ENCODE measurements around the gene CDH22.

Gene CDH22

DNA sequence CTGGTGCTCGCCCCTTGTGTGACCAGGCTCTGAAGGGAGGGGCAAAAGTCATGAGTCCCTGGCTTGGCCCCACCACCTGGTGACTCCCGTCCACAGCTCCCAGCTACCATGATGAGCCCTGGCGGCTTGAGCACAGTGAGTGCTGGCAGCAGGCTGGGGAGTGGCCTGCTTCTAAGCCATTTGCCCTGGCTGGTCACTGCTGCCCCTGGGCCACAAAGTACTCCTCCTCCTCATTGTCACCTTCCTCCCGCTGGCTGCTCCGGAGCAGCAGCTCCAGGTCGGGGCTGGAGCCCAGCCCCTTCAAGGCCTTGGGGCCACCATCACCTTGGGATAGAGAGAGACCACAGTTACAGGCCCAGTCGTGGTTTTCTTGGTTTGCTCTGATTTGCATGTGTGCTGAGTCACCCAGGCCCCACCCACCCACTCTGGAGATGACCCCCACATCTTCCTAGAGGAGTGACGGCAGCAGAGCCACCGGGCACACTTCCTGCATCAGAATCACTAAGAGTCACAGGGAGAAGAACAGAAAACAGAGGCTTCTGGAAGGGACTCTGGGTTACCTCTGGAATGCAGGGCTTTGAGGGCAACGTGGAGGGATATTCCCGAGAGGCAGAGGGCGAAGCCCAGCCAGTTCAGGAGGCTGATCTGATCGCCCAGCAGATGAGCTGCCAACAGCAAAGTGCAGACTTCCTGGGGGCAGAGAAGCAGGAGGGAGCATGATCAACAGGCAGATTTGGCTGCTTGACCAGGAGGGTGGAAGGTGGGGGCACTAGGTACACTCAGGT lies 42.1 kb upstream of the CDH22 start:
- Mint-ChIP-seq H3K9me3 (no peaks in the 10 kb centered on the region), H3K4me3 (no peak overlapping the region), H3K4me1 (peaks cover 28% of the 10 kb centered on the region), H3K27ac (ENCODE audit: low read depth) (peak overlapping the region; percentile 80), H3K36me3 (ENCODE audit: insufficient read depth) (peaks cover 13% of the 10 kb centered on the region), H3K27me3 (no peaks in the 10 kb centered on the region)
- ATAC-seq (replicated peaks; ENCODE audit: extremely low read depth, poor library complexity, severe bottlenecking) = no peak
- no peak for DNase-seq (ENCODE audit: low spot score in 2 of 2)

DNA sequence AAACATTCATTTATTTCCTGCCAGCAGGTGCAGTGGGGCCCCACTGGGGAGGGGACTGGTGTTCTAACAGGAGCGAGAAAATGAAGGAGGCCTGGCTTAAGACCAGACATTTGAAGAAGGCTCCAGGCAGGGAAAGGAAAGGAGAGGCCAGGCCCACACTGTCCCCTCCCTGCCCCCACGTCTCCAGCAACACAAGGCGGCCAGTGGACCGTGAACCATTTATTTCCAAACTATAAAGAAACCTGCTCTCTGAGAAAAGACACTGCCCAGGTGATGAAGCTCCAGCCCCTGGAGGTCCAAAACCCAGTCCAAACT lies 41.4 kb upstream of the CDH22 start:
- Mint-ChIP-seq H3K27ac (ENCODE audit: low read depth) (no peak overlapping the region), H3K4me3 (no peak overlapping the region), H3K27me3 (no peaks in the 10 kb centered on the region), H3K9me3 (no peaks in the 10 kb centered on the region), H3K36me3 (ENCODE audit: insufficient read depth) (peaks cover 13% of the 10 kb centered on the region), H3K4me1 (peaks cover 24% of the 10 kb centered on the region)
- ATAC-seq (replicated peaks; ENCODE audit: extremely low read depth, poor library complexity, severe bottlenecking) (no peak), DNase-seq (ENCODE audit: low spot score in 2 of 2) (no peak)

GRCh38 chr20:46349035-46349741 lies 40.9 kb upstream of the CDH22 start:
- Mint-ChIP-seq H3K4me1 (peaks cover 20% of the 10 kb centered on the region), H3K4me3 (no peak overlapping the region), H3K27me3 (no peaks in the 10 kb centered on the region), H3K36me3 (ENCODE audit: insufficient read depth) (peaks cover 10% of the 10 kb centered on the region), H3K9me3 (no peaks in the 10 kb centered on the region), H3K27ac (ENCODE audit: low read depth) (no peak overlapping the region)
- ATAC-seq (replicated peaks; ENCODE audit: extremely low read depth, poor library complexity, severe bottlenecking) (no peak), DNase-seq (ENCODE audit: low spot score in 2 of 2) (no peak)

- ATAC-seq (replicated peaks; ENCODE audit: extremely low read depth, poor library complexity, severe bottlenecking) = no peak
- H3K27me3 Mint-ChIP-seq = no peaks in the 10 kb centered on the region
- no peak for DNase-seq (ENCODE audit: low spot score in 2 of 2)
- H3K4me3 Mint-ChIP-seq = no peak overlapping the region
- no peak overlapping the region for H3K27ac Mint-ChIP-seq (ENCODE audit: low read depth)
- no peaks in the 10 kb centered on the region for H3K9me3 Mint-ChIP-seq
- peaks cover 19% of the 10 kb centered on the region for H3K4me1 Mint-ChIP-seq
- H3K36me3 Mint-ChIP-seq (ENCODE audit: insufficient read depth) = peaks cover 6% of the 10 kb centered on the region
Measured at GRCh38 chr20:46347841-46348803, 39.8 kb upstream of the CDH22 start.

DNA sequence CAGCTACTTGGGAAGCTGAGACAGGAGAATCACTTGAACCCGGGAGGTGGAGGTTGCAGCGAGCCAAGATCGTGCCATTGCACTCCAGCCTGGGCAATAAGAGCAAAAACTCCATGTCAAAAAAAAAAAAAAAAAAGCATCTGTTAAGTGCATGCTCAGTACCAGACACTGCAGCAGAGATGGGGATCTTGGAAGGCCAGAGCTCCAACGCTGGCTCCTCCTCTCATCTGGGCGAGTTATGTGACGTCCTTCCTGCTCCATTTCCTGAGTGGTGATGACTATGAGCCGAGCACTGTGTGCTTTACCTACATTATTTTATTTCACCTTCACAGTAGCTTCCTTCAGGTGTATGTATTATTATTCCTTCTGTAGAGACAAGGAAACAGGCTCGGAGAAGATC lies 38.5 kb upstream of the CDH22 start:
- DNase-seq (ENCODE audit: low spot score in 2 of 2) (no peak), ATAC-seq (replicated peaks; ENCODE audit: extremely low read depth, poor library complexity, severe bottlenecking) (no peak)
- Mint-ChIP-seq H3K9me3 (no peaks in the 10 kb centered on the region), H3K27me3 (no peaks in the 10 kb centered on the region), H3K36me3 (ENCODE audit: insufficient read depth) (peaks cover 9% of the 10 kb centered on the region), H3K27ac (ENCODE audit: low read depth) (no peak overlapping the region), H3K4me1 (peaks cover 24% of the 10 kb centered on the region), H3K4me3 (no peak overlapping the region)

DNA sequence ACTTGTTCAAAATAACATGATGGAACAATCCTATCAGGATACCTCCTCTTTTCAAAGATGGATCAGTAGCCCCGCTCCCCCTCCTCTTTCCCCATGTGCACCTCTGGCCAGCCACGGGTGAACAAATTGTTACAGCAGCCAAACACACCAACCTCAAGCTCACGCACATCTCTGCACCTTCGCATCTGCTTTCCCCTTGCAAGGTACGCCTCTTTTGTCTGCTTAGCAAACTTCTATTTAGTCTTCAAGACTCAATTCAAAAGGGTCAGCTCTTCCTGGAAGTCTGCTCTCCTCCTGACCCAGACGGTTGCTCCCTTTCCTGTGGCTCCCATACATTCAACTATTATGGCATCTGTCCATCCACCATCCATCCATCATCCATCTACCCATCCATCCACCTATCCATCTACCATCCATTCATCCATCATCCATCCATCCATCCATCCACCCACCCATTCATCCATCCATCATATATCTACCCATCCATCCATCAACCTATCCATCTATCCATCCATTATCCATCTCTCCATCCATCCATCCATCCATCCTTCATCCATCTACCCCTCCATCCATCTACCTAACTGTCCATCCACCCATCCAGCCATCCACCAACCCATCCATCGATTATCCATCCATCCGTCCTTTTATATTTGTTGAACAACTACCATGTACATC lies 36.3 kb upstream of the CDH22 start:
- peaks cover 12% of the 10 kb centered on the region for H3K4me1 Mint-ChIP-seq
- peaks cover 4% of the 10 kb centered on the region for H3K27me3 Mint-ChIP-seq
- no peak for ATAC-seq (replicated peaks; ENCODE audit: extremely low read depth, poor library complexity, severe bottlenecking)
- DNase-seq (ENCODE audit: low spot score in 2 of 2) = no peak
- peaks cover 6% of the 10 kb centered on the region for H3K36me3 Mint-ChIP-seq (ENCODE audit: insufficient read depth)
- no peaks in the 10 kb centered on the region for H3K9me3 Mint-ChIP-seq
- peak overlapping the region; percentile 20 for H3K27ac Mint-ChIP-seq (ENCODE audit: low read depth)
- H3K4me3 Mint-ChIP-seq = no peak overlapping the region

DNA sequence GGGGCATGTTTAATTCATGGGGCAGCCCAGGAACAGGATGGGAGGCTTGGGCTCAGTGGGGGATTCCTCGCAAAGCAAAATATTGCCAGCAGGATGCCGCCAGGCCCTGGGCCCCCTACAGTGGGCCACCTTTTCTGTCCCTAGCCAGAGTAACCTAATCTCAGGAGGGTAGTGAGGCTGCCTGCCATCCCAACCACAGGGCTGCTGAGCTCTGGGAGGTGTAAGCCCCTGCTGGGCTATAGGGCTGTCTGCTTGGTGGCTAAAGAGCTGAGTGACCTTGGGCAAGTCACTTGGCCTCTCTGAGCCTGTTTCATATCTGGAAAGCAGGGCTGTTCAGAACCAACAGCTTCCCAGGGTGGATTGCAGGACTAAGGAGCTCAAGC lies 35.7 kb upstream of the CDH22 start:
- DNase-seq (ENCODE audit: low spot score in 2 of 2) (no peak), ATAC-seq (replicated peaks; ENCODE audit: extremely low read depth, poor library complexity, severe bottlenecking) (no peak)
- H3K27ac Mint-ChIP-seq (ENCODE audit: low read depth) = no peak overlapping the region
- peaks cover 12% of the 10 kb centered on the region for H3K4me1 Mint-ChIP-seq
- H3K9me3 Mint-ChIP-seq = no peaks in the 10 kb centered on the region
- H3K4me3 Mint-ChIP-seq = peak overlapping the region; percentile 61
- H3K36me3 Mint-ChIP-seq (ENCODE audit: insufficient read depth) = peaks cover 6% of the 10 kb centered on the region
- H3K27me3 Mint-ChIP-seq = peaks cover 10% of the 10 kb centered on the region

DNA sequence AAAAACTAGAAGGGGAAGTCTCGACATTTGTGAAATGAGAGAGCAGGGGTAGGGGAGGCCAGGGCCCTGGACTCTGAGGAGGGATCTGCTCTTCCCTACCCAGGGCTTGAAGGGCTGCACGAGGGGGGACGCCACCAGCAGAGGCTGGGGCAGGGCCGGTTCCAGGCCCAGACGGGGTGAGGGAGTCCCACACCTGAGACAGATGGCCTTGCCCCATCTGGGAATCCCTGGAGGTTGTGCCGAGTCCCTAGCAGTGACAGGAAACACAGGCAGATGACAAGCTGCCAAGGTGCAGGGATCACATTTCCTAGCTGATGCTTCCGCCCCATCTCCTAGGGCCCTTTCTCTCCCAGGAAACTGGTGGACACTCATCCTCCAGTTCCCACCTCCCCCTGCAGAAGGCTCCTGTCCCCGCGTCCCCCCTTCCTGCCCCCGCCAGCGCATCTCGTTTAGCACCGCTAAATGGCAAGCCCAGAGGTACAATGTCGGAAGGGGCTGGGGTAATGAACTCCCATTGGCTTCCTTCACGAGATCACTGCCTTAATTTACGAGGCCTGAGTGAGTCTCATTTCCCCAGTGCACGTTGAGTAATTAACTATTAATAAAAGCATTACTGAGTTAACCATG lies 35.2 kb upstream of the CDH22 start:
- peak overlapping the region; percentile 61 for H3K4me3 Mint-ChIP-seq
- peaks cover 12% of the 10 kb centered on the region for H3K4me1 Mint-ChIP-seq
- H3K27me3 Mint-ChIP-seq = peaks cover 15% of the 10 kb centered on the region
- H3K27ac Mint-ChIP-seq (ENCODE audit: low read depth) = no peak overlapping the region
- H3K9me3 Mint-ChIP-seq = no peaks in the 10 kb centered on the region
- ATAC-seq (replicated peaks; ENCODE audit: extremely low read depth, poor library complexity, severe bottlenecking) (no peak), DNase-seq (ENCODE audit: low spot score in 2 of 2) (no peak)
- peaks cover 5% of the 10 kb centered on the region for H3K36me3 Mint-ChIP-seq (ENCODE audit: insufficient read depth)

DNA sequence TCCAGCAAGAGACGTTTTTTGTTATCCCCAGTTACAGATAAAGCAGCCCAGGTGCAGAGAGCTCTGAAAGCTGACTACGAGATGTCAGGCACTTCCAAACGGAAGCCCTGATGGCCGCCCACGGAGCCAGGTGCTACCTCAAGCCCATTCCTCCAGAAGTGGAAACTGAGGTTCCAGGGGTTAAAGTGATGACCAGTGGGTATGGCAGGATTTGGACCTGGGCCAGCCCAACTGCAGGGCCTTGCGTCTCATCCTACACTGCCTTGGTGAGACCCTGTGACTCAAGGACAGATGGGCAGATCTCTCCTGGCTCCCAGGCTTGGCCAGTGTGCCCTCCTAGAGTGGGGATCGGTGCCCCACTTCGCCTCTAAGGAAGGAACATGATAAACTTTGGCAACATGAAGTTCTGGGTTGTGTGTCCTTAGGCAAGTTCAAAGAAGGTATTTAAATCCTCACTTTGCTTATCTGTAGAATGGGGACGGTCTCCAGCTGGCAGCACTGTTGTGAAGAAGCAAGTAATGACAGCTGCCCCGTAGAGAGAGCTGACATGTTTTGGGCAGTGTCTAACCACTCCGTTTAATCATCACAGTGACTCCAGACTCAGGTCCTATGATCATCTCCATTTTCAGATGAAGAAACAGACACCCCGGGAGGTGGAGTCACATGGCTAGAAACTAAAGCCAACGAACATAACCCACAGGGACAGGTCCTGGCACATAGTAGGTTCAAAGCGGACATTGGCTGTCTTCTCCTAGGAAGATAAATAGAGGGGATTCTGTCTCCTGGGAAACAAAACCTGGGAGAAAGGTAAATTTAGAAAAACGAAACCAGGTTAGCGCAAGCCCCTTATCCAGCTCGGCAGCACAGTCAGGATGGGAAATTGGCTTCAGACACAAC lies 34.4 kb upstream of the CDH22 start:
- Mint-ChIP-seq H3K27me3 (peaks cover 21% of the 10 kb centered on the region), H3K9me3 (no peaks in the 10 kb centered on the region), H3K27ac (ENCODE audit: low read depth) (no peak overlapping the region), H3K4me1 (peaks cover 12% of the 10 kb centered on the region), H3K4me3 (peak overlapping the region; percentile 61), H3K36me3 (ENCODE audit: insufficient read depth) (peaks cover 6% of the 10 kb centered on the region)
- DNase-seq (ENCODE audit: low spot score in 2 of 2) (no peak), ATAC-seq (replicated peaks; ENCODE audit: extremely low read depth, poor library complexity, severe bottlenecking) (no peak)

GRCh38 chr20:46342010-46342378 lies 33.7 kb upstream of the CDH22 start:
- Mint-ChIP-seq H3K27me3 (peaks cover 28% of the 10 kb centered on the region), H3K36me3 (ENCODE audit: insufficient read depth) (peaks cover 6% of the 10 kb centered on the region), H3K27ac (ENCODE audit: low read depth) (no peak overlapping the region), H3K4me1 (peaks cover 12% of the 10 kb centered on the region), H3K4me3 (no peak overlapping the region), H3K9me3 (no peaks in the 10 kb centered on the region)
- no peak for ATAC-seq (replicated peaks; ENCODE audit: extremely low read depth, poor library complexity, severe bottlenecking)
- no peak for DNase-seq (ENCODE audit: low spot score in 2 of 2)
